Neural cell (in vitro differentiated cells): ENCODE results near the gene TOGARAM2. TPM values are rescaled to one million over a fixed set of nuclear protein-coding genes. Genes with fewer than 3 reads are reported as not detected.

Experiments
- H2AFZ ChIP-seq: fragments of 200-600, 300-800 bp; sonication (generic), shearing (Covaris generic); 2 replicates; pipeline ENCODE4 v1.6.0; 2014; ENCODE audit warnings: low read depth, mild to moderate bottlenecking, antibody characterized with exemption, low read length, moderate library complexity
- H3F3A ChIP-seq: fragments of 200-600 bp; shearing (Covaris generic); 2 replicates; pipeline ENCODE4 v1.6.1; 2016; ENCODE audit warnings: mild to moderate bottlenecking, moderate library complexity, mixed read lengths, antibody characterized with exemption, low read length; ENCODE audit not compliant: insufficient read depth, poor library complexity, severe bottlenecking
- H3K27ac ChIP-seq: fragments of 200-600, 300-800 bp; sonication (generic), shearing (Covaris generic); 2 replicates; pipeline ENCODE4 v1.5.1; 2014; ENCODE audit warnings: mild to moderate bottlenecking, low read length, moderate library complexity
- H3K27me3 ChIP-seq: fragments of 300-800, 200-600 bp; sonication (generic), shearing (Covaris generic); 2 replicates; pipeline ENCODE4 v1.6.0; 2014; ENCODE audit warnings: mild to moderate bottlenecking, low read depth, low read length, moderate library complexity; ENCODE audit not compliant: insufficient read depth
- H3K36me3 ChIP-seq: fragments of 300-800, 200-600 bp; sonication (generic), shearing (Covaris generic); 2 replicates; pipeline ENCODE4 v1.5.1; 2014; ENCODE audit warnings: mild to moderate bottlenecking, antibody characterized with exemption, low read length, moderate library complexity; ENCODE audit not compliant: insufficient read depth
- H3K4me2 ChIP-seq: fragments of 300-800, 200-600 bp; sonication (generic), shearing (Covaris generic); 2 replicates; pipeline ENCODE4 v1.6.0; 2014; ENCODE audit warnings: mild to moderate bottlenecking, low read length
- H3K4me3 ChIP-seq: fragments of 300-800, 200-600 bp; sonication (generic), shearing (Covaris generic); 2 replicates; pipeline ENCODE4 v1.5.1; 2014; ENCODE audit warnings: mild to moderate bottlenecking, low read length, moderate library complexity
- H3K79me2 ChIP-seq: fragments of 200-600 bp; shearing (Covaris generic); replicated peaks from 2 replicates; pipeline ENCODE4 v1.6.0; 2014; ENCODE audit warnings: mild to moderate bottlenecking, low read length, moderate library complexity; ENCODE audit not compliant: insufficient read depth
- H3K9ac ChIP-seq: fragments of 300-800, 200-600 bp; sonication (generic), shearing (Covaris generic); 2 replicates; pipeline ENCODE4 v1.6.1; 2016; ENCODE audit warnings: mild to moderate bottlenecking, low read length, mixed read lengths
- H3K9me2 ChIP-seq: fragments of 200-600 bp; shearing (Covaris generic); 2 replicates; pipeline ENCODE4 v1.6.1; 2016; ENCODE audit warnings: mild to moderate bottlenecking, low read length, mixed read lengths; ENCODE audit not compliant: insufficient read depth
- H3K9me3 ChIP-seq: fragments of 200-600, 300-800 bp; sonication (generic), shearing (Covaris generic); 2 replicates; pipeline ENCODE4 v1.6.1; 2016; ENCODE audit warnings: mild to moderate bottlenecking, mixed run types, low read length, moderate library complexity, mixed read lengths
- H4K20me1 ChIP-seq: fragments of 200-600 bp; shearing (Covaris generic); 2 replicates; pipeline ENCODE4 v1.6.1; 2016; ENCODE audit warnings: mild to moderate bottlenecking, mixed run types; ENCODE audit not compliant: insufficient read depth
- CTCF ChIP-seq: fragments of 450-650 bp; IDR thresholded peaks from 2 replicates; pipeline ENCODE4 v1.5.1; 2014; ENCODE audit warnings: antibody characterized with exemption, mild to moderate bottlenecking, moderate library complexity; ENCODE audit not compliant: poor library complexity, severe bottlenecking
- EZH2 ChIP-seq: fragments of 200-600, 300-800 bp; shearing (Covaris generic), sonication (generic); IDR thresholded peaks from 2 replicates; pipeline ENCODE4 v1.6.1; 2014; ENCODE audit warnings: antibody characterized with exemption, low read length, borderline replicate concordance, mild to moderate bottlenecking; ENCODE audit not compliant: insufficient read depth, poor library complexity, severe bottlenecking
- RAD21 ChIP-seq: fragments of 450-650 bp; conservative IDR thresholded peaks from 2 replicates; pipeline ENCODE4 v1.6.1; 2014; ENCODE audit warnings: antibody characterized with exemption, mild to moderate bottlenecking, moderate library complexity
- TAF1 ChIP-seq: IDR thresholded peaks from 2 replicates; pipeline ENCODE4 v1.6.1; 2012; ENCODE audit warnings: low read depth
- polyA plus RNA-seq: library from polyadenylated mRNA; depleted of rRNA; stranded (reverse); fragments of >200 nt; gene quantifications from 2 replicates; pipeline ENCODE4 v1.2.3, GENCODE V29; 2014
- TF ChIP-seq, protein P1 (sequence below): IDR thresholded peaks from 2 replicates; pipeline ENCODE4 v1.6.1; 2012; ENCODE audit warnings: borderline replicate concordance

Gene TOGARAM2
- polyA plus RNA-seq, 1 donor from 2014 or later = 0.10 TPM

DNA sequence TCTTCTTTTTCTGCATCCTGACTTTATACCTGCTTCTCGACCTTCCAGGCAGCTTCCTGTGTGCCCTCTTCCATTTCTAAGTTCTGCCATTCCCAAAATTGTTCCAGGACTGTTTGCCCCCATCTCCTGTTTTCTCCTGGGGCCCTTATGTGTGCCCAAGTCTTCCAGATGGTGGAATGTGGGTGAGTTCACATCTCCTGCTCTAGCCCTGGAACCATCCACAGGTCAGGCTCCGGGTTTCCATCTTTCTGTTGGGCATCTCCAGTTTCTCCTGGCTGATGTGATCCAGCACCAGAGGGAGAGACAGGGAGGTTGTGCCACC is 25.8 kb downstream of the TOGARAM2 start:
- H3K27me3 ChIP-seq = no peaks in the 10 kb centered on the region
- H3K4me3 ChIP-seq = no peak overlapping the region
- no peak overlapping the region for H3K27ac ChIP-seq
- TF ChIP-seq, protein P1, sequence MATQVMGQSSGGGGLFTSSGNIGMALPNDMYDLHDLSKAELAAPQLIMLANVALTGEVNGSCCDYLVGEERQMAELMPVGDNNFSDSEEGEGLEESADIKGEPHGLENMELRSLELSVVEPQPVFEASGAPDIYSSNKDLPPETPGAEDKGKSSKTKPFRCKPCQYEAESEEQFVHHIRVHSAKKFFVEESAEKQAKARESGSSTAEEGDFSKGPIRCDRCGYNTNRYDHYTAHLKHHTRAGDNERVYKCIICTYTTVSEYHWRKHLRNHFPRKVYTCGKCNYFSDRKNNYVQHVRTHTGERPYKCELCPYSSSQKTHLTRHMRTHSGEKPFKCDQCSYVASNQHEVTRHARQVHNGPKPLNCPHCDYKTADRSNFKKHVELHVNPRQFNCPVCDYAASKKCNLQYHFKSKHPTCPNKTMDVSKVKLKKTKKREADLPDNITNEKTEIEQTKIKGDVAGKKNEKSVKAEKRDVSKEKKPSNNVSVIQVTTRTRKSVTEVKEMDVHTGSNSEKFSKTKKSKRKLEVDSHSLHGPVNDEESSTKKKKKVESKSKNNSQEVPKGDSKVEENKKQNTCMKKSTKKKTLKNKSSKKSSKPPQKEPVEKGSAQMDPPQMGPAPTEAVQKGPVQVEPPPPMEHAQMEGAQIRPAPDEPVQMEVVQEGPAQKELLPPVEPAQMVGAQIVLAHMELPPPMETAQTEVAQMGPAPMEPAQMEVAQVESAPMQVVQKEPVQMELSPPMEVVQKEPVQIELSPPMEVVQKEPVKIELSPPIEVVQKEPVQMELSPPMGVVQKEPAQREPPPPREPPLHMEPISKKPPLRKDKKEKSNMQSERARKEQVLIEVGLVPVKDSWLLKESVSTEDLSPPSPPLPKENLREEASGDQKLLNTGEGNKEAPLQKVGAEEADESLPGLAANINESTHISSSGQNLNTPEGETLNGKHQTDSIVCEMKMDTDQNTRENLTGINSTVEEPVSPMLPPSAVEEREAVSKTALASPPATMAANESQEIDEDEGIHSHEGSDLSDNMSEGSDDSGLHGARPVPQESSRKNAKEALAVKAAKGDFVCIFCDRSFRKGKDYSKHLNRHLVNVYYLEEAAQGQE = no peak
- no peak for TF ChIP-seq CTCF
- no peak for TF ChIP-seq RAD21
- no peak for TF ChIP-seq EZH2
- no peak for TF ChIP-seq TAF1
- no peaks in the 10 kb centered on the region for H3F3A ChIP-seq
- no peaks in the 10 kb centered on the region for H3K9me2 ChIP-seq
- no peak overlapping the region for H3K4me2 ChIP-seq
- H3K36me3 ChIP-seq = no peaks in the 10 kb centered on the region
- no peak overlapping the region for H2AFZ ChIP-seq
- H4K20me1 ChIP-seq = no peaks in the 10 kb centered on the region
- no peaks in the 10 kb centered on the region for H3K79me2 ChIP-seq
- H3K9ac ChIP-seq = no peak overlapping the region
- no peaks in the 10 kb centered on the region for H3K9me3 ChIP-seq

DNA sequence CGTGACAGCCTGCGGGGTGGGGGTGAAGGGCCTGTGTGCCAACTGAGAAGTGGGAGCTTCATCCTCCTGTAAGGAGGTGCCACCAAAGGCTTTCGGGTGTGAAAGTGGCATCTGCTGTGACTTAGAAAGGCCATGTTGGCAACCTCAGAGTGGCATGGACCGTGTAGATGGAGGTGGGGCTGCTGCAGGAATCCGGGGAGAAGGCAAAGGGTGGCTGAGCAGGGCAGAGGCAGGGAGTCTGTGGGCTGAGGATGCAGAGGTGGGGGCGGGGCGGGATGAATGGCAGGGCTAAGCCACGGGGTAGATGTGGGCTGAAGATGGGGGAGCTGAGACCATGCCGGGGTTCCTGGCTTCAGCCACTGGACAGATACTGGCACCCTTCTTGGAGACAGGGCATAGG is 28.2 kb downstream of the TOGARAM2 start:
- H3K79me2 ChIP-seq = no peaks in the 10 kb centered on the region
- H3K4me3 ChIP-seq = no peak overlapping the region
- H3K27me3 ChIP-seq = no peaks in the 10 kb centered on the region
- no peak overlapping the region for H3K9ac ChIP-seq
- no peak overlapping the region for H3K27ac ChIP-seq
- H4K20me1 ChIP-seq = no peaks in the 10 kb centered on the region
- H2AFZ ChIP-seq = no peak overlapping the region
- H3F3A ChIP-seq = no peaks in the 10 kb centered on the region
- H3K9me2 ChIP-seq = no peaks in the 10 kb centered on the region
- no peaks in the 10 kb centered on the region for H3K36me3 ChIP-seq
- no peak for TF ChIP-seq CTCF
- no peaks in the 10 kb centered on the region for H3K9me3 ChIP-seq
- H3K4me2 ChIP-seq = no peak overlapping the region
